A549 (cell line): ENCODE results near the gene TNS1.

Experiments
- CBX2 ChIP-seq: fragments of 200-600 bp; sonication (generic); IDR thresholded peaks from 2 replicates; pipeline ENCODE4 v1.6.1; 2016; ENCODE audit warnings: low read depth, mild to moderate bottlenecking, borderline replicate concordance
- CHD2 ChIP-seq: fragments of 150-350 bp; IDR thresholded peaks from 2 replicates; pipeline ENCODE4 v1.6.1; 2014; ENCODE audit warnings: low read length; ENCODE audit not compliant: partially characterized antibody
- CTCF ChIP-seq: fragments of >200 bp; sonication (Bioruptor Twin); formaldehyde crosslinking; IDR thresholded peaks from 3 replicates; pipeline ENCODE4 v1.5.1; 2016
- EP300 ChIP-seq, 2 experiments: fragments of >200 bp; sonication (Bioruptor Twin); formaldehyde crosslinking; IDR thresholded peaks; 2 replicates in 1 of 2; 3 replicates in 1 of 2; pipeline ENCODE4 v1.6.1; 2016 to 2017
- JUNB ChIP-seq: fragments of >200 bp; sonication (Bioruptor Twin); formaldehyde crosslinking; IDR thresholded peaks from 2 replicates; pipeline ENCODE4 v1.6.1; 2016
- MAX ChIP-seq: IDR thresholded peaks from 2 replicates; pipeline ENCODE4 v1.6.1; 2012
- MYC ChIP-seq: IDR thresholded peaks from 2 replicates; pipeline ENCODE4 v1.6.1; 2012; ENCODE audit warnings: mild to moderate bottlenecking, inconsistent platforms, low read length, improper control_type of control experiment, borderline replicate concordance
- PBX3 ChIP-seq: IDR thresholded peaks from 2 replicates; pipeline ENCODE4 v1.6.1; 2012
- POLR2A ChIP-seq: IDR thresholded peaks from 2 replicates; pipeline ENCODE4 v1.6.1; 2012; ENCODE audit warnings: mild to moderate bottlenecking, low read length
- RAD21 ChIP-seq, 2 experiments: fragments of >200 bp in 1 of 2; sonication (Bioruptor Twin) in 1 of 2; formaldehyde crosslinking in 1 of 2; IDR thresholded peaks in 1 of 2; conservative IDR thresholded peaks in 1 of 2; 2 replicates in 1 of 2; 3 replicates in 1 of 2; pipeline ENCODE4 v1.6.1; 2012 to 2018; ENCODE audit warnings: inconsistent platforms in 1 of 2
- SREBF2 ChIP-seq: fragments of 450-650 bp; IDR thresholded peaks from 2 replicates; pipeline ENCODE4 v1.6.1; 2014; ENCODE audit warnings: mild to moderate bottlenecking, moderate library complexity
- TP53 ChIP-seq: fragments of 250-450 bp; sonication (Bioruptor Pico); IDR thresholded peaks from 2 replicates; pipeline ENCODE4 v1.5.0; 2021; ENCODE audit warnings: mild to moderate bottlenecking, moderate library complexity

- no peak for TF ChIP-seq CTCF
- TF ChIP-seq MAX: no peak
- no peak for TF ChIP-seq JUNB
- no peak for TF ChIP-seq MYC
- TF ChIP-seq RAD21 (conservative IDR thresholded peaks at IDR 0.05 in 1 of 2, IDR thresholded peaks at IDR 0.05 in 1 of 2): no peak
- TF ChIP-seq SREBF2: no peak
- TF ChIP-seq TP53: no peak
- no peak for TF ChIP-seq POLR2A
- no peak for TF ChIP-seq EP300 (IDR thresholded peaks at IDR 0.05)
- no peak for TF ChIP-seq CHD2
- no peak for TF ChIP-seq CBX2
- no peak for TF ChIP-seq PBX3
Observed at GRCh38 chr2:217774232-217774631, 228.6 kb downstream of the TNS1 start.
